Stimulated activated CD8-positive, alpha-beta memory T cell treated with anti-CD3 and anti-CD28 coated beads, Interleukin-15, amount 100 ng/mL, for 24 hours (primary cell): ENCODE measurements around the gene CAMTA1.

Experiments used
- DNase-seq: peaks from one replicate; pipeline ENCODE4 v3.0.0-alpha.2; 2020; ENCODE audit warnings: low read depth

Gene CAMTA1

DNA sequence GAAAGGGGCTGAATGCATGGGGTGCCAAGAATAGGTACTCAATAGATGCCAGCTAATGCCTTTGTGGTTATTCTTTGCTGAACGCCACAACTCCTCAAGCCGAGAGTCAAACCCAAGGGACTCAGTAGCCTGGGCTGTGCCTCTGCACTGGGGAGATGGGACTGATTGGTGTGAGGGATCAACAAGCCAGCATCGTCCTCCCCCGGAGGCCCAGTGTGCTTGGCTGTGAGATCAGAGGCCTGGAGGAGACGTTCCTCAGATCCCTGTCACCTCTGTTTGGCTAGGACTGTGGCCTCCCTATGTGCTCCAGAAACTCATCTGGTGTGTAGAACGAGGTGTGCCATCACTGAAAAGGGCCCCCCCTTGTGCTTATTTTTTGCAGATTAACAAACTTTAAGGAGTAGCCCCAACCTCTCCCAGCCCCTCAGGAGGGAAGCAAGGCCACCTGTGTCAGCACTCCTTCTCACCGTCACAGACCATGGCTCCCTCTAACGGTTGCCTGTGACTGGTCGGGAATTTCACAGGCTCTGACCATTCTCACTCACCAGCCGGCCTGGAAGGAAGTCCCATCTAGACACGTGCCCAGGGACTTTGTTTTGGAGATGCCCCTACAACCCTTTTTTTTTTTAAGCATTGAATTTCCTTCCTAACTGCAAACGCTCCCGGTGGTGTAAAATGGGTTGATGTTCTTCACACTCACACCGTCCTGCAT lies 791.8 kb downstream of the CAMTA1 start:
- no peak for DNase-seq

GRCh38 chr1:7578206-7578605 lies 793.0 kb downstream of the CAMTA1 start:
- no peak for DNase-seq

DNA sequence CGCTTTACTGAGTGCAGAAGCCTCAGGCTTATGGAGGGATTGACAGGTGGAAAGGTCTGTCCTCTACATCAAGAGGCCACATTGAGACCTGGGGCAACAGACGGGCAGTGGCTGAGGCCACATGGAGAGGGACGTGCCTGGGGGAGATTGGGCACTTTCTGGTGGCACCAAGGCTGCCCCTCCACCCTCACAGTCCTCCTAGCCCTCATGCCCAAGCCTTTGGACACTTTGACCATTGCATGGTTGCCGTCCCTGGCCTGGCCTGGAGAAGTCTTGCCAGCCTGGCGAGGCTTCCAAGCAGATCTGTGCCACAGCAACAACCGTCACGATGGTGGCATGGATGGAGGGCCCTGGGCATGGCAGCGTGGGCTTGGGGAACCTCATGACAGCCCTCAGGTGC lies 793.8 kb downstream of the CAMTA1 start:
- no peak for DNase-seq

DNA sequence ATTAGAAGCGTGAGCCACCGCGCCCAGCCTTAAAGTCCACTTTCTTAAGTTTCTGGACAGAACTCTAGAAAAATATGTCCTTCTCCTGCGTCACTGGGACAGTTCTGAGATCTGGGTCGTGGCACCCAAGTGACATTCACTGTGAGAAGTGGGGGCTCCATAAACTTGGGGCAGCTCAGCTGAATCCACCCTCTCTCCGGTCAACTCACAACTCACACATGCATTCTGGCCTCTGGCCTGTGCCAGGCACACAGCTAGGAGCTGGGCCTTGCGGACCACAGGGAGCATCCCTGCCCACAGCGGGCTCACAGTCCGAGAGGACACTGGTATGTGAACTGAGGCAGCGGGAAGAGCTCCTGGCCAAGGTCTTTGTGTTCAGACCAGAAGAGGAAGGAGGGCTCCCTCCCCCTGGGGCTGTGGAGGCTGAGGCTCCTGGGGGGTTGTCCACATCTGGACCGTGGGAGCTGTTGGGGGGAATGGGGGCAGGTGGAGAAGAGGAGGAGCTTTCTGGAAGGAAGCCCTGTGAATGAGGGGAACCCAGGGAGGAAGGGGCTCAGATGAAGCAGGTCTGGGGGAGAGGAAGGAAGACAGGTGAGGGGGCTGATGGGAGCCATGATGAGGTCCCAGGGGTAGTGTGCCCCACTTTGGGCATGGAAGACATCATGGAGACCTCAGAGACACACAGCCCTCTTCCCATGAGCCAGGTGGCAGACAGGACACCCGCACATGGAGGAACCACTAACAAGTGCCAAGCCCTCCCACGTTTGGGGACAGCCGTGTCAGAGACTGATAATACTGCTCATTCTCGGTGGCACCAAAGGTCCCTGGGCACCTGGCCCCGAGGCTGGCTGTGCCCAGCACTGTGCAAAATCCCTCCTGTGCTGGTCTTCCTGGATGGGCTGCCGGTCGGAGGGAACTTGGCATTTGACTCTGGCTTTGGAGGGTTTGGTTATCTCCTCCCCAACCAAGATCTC lies 794.9 kb downstream of the CAMTA1 start:
- no peak for DNase-seq

GRCh38 chr1:7580923-7581753 lies 795.9 kb downstream of the CAMTA1 start:
- no peak for DNase-seq

GRCh38 chr1:7581754-7582459 lies 796.7 kb downstream of the CAMTA1 start:
- DNase-seq, result no peak

DNA sequence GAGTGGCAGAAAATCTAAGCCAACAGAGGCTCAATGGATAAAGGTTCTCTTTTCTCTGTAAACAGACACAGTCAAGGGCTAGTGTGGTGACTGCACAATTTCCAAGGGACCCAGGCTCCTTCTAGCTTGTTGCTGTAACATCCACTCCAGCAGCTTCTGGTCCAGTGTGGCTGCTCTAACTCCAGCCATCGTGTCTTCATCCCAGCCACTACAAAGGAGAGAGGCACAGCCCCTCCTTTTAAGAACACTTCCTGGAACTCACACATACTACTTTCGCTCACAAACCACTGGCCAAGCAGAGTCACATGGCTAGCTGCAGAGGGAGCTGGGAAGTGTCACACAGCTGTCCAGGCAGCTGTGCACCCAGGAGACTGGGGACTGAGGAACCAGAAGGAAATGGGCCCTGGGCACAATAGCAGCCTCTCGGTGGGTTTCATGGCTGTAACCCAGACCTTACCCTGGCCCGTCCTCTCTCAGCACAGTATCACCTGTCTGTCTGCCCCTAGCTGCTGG lies 797.3 kb downstream of the CAMTA1 start:
- DNase-seq, result no peak

GRCh38 chr1:7583291-7584096 lies 798.2 kb downstream of the CAMTA1 start:
- DNase-seq, result no peak

- no peak for DNase-seq
Measured at GRCh38 chr1:7584157-7584556, 798.9 kb downstream of the CAMTA1 start.

- no peak for DNase-seq
Measured at GRCh38 chr1:7584643-7585042, 799.4 kb downstream of the CAMTA1 start.

DNA sequence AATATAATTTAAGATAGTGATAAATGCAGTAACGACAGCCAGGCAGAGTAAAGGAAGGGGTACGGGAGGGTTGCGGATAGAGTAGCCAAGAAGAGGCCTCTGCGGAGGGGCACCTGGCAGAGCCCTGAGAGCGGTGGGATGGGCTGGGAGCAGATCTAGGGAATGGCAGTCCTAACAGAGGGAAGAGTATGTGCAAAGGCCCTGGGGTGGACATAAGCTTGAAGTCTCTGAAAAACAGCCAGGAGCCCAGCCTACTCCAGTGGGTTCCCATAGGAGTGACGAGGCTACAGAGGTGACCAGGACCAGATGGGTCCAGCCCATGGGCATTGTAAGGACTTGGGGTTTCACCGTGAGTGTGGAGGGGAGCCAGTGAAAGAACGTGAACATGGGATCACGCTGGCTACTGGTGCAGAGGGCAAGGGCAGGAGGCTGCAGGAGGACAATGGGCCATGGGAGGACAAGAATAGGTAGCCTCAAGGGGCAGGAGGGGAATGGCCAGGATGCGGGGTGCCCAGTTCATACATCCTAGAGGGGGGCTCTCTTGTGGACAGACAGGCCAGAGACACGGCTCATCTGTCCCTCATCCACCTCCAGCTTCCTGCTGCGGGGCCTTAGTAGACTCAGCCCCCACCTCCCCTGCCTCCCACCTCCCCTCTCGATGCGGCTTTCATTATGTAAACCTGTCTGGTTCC lies 800.1 kb downstream of the CAMTA1 start:
- no peak for DNase-seq

DNA sequence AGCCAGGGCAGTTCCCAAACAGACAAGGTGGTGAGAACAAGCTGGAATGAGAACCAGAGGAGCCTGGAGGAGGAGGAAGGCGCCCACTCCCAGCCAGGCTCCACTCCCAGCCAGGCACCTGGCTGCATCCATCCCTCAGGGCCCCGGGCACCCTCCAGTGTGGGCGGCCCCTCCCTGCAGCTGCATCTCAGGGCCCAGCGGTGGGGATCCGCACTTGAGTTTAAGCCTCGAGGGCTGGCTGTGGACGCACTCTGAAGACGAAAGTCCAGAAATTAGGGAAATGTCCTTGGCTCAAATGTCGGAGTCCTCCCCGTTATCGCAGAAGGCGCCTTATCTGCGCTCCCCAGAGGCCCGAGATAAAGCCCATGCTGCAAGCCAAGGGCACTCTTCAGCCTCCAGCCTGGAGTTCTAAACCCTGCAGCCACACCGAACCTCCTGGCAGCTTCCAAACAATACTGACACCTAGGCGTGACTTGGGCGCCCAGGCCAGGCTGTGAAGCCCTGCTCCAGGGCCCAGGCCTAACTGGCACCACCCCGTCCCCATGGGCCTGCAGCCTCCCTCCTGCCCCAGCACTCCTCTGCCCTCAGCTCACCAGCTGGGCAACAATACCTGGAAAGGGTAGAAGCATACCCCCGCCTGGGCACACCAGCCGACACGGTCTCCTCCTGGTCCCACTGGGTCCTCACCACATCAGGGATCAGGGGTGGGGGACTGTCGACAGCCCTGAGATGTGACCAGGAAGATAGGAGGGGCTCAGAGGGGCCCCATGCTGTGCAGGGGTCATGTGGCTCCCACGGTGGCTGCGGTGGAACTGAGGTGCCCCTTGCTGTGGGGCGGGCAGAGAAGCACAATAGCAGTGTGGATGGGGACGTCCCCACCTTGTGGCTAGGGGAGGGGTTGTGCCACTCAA lies 801.0 kb downstream of the CAMTA1 start:
- DNase-seq, result no peak

- DNase-seq, result no peak
Measured at GRCh38 chr1:7587108-7587772, 802.0 kb downstream of the CAMTA1 start.

GRCh38 chr1:7587773-7588456 lies 802.7 kb downstream of the CAMTA1 start:
- DNase-seq, result no peak

DNA sequence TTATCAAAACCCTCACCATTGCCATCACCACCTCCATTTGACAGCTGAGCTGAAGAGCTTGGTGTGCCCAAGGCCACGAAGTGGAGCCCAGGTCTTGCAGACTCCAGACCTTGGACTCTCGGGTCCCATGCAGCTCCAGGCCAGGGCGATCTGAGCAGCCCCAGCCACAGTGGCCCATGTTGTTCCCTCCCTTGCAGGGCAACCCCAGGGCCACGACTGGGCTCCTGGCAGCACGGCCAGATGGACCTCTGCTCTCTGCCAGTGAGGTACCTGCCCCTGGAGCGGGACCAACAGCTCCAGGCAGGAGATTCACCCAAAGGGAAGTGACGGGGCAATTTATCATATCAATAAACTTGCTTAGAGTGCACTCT lies 803.2 kb downstream of the CAMTA1 start:
- no peak for DNase-seq

DNA sequence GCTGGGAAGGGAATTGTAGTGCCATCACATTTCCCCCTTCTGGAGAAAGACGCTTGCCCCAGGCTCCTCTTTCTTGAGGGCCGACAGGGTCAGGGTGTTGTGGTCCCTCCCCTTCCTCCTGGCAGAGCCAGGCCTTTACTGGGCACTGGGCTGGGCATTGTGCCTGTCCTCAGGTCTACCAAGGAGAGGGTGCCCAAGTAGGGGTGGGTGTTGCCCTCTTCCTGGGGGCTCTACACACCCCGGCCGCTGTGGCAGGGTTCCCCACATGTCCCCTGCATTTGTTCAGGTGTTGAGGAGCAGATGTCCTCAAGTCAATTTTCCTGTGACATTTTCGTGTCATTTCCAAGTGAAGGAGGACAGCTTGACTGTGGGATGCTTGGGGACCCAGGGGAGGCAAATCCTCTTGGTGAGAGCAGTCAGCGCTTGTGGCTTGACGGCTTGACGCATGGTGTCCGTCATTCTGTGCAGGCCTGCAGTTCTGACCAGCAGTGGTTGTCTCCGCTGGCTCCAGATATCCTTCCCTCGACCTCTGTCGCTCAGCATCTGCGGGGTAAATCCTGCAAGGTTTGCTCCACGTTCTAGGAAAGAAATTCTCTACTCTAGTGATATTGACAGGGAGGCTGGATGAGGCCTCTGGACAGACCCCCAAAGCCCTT lies 804.0 kb downstream of the CAMTA1 start:
- no peak for DNase-seq

DNA sequence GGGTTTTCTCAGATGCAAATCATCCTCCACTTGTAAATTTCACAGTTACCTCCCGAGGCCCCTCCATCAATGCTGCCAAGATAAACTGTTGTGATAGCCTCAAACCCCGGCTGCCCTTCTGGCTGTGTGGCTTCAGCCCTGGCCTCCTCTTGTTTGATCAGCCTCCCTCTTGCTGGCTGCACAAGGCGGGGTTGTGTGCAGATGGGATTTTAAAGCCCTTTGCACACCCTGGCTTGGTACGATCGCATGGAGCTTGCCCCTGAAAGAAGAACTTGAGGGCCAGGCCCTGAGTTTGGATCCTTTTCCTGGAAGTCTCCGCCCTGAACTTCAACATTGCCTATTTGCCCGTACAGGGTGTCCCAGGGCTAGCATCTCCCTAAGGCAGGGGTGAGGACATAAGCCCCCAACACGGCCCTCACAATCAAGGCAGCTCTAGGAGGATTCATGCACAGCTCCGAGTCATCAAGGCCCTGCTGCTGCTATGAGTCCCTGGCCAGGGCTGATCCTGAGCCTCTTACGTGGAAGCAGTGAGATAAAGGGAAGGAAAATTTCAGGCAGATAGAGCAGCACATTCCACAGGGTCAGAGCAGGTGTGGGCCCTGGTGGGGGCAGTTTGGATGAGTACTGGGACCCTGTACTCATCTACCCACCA lies 804.6 kb downstream of the CAMTA1 start:
- no peak for DNase-seq
